A549 (cell line): Measurements from ENCODE around the gene GSS. TPM values are rescaled to one million over a fixed set of nuclear protein-coding genes. Genes with fewer than 3 reads are reported as not detected.

Experiments used
- ATAC-seq, 2 experiments: fragments of 200-7000 bp in 1 of 2; fragments of >200 bp in 1 of 2; cut with Nextera tagmentation in 1 of 2; cut with Tn5 transposase in 1 of 2; 3 replicates each; pipeline versions ENCODE4 v1.8.0 to v1.9.1; 2018 to 2020; ENCODE audit warnings: mild to moderate bottlenecking in 1 of 2, moderate library complexity in 1 of 2
- CTCF ChIA-PET: fragments of 300-600 bp; sonication (Branson Sonifier 250); formaldehyde crosslinking; extraction: SDS; loops from one replicate; lab custom pipeline; 2021; ENCODE audit warnings: antibody characterized with exemption, inconsistent platforms; lab: Yijun Ruan, JAX
- POLR2A ChIA-PET: fragments of 350-600 bp; formaldehyde crosslinking; extraction: SDS; loops from one replicate; lab custom pipeline; 2021; ENCODE audit warnings: antibody characterized with exemption, inconsistent platforms; lab: Yijun Ruan, JAX
- DNase-seq, 2 experiments: peaks; one replicate each; pipeline versions ENCODE4 v3.0.0 to v3.0.0-alpha.2; 2011 to 2016; ENCODE audit warnings: low read depth in 1 of 2, low spot score in 1 of 2
- FAIRE-seq: peaks from 2 replicates; lab custom pipeline; 2011; peaks lifted over from hg19 to GRCh38; lab: Jason Lieb, UNC
- H3K27ac ChIP-seq, 2 experiments: fragments of >200 bp; sonication (Bioruptor Twin); formaldehyde crosslinking; 3 replicates each; pipeline ENCODE4 v1.5.1; 2016 to 2017
- H3K4me1 ChIP-seq: fragments of >200 bp; sonication (Bioruptor Twin); formaldehyde crosslinking; 3 replicates; pipeline ENCODE4 v1.6.1; 2016
- H3K4me2 ChIP-seq: fragments of >200 bp; sonication (Bioruptor Twin); formaldehyde crosslinking; 3 replicates; pipeline ENCODE4 v1.6.1; 2016
- H3K4me3 ChIP-seq: fragments of >200 bp; sonication (Bioruptor Twin); formaldehyde crosslinking; 3 replicates; pipeline ENCODE4 v1.5.1; 2016
- H3K9me3 ChIP-seq: fragments of >200 bp; sonication (Bioruptor Twin); formaldehyde crosslinking; 3 replicates; pipeline ENCODE4 v1.6.1; 2016
- ATOH8 ChIP-seq: fragments of 250-450 bp; sonication (Bioruptor Pico); IDR thresholded peaks from 2 replicates; pipeline ENCODE4 v1.5.0; 2020; ENCODE audit warnings: low read depth, mild to moderate bottlenecking, moderate library complexity
- CTCF ChIP-seq: fragments of >200 bp; sonication (Bioruptor Twin); formaldehyde crosslinking; IDR thresholded peaks from 3 replicates; pipeline ENCODE4 v1.5.1; 2016
- EP300 ChIP-seq, 2 experiments: fragments of >200 bp; sonication (Bioruptor Twin); formaldehyde crosslinking; IDR thresholded peaks; 2 replicates in 1 of 2; 3 replicates in 1 of 2; pipeline ENCODE4 v1.6.1; 2016 to 2017
- HEYL ChIP-seq: fragments of 250-450 bp; sonication (Bioruptor Pico); IDR thresholded peaks from 2 replicates; pipeline ENCODE4 v1.8.0; 2021; ENCODE audit warnings: mild to moderate bottlenecking, moderate library complexity
- HOXB13 ChIP-seq: fragments of 250-450 bp; sonication (Bioruptor Pico); IDR thresholded peaks from 2 replicates; pipeline ENCODE4 v1.5.0; 2020; ENCODE audit warnings: low read depth, mild to moderate bottlenecking, moderate library complexity
- HOXB5 ChIP-seq: fragments of 250-450 bp; sonication (Bioruptor Pico); IDR thresholded peaks from 2 replicates; pipeline ENCODE4 v1.5.0; 2020; ENCODE audit warnings: mild to moderate bottlenecking, moderate library complexity
- PHF8 ChIP-seq: fragments of 200-600 bp; sonication (generic); IDR thresholded peaks from 2 replicates; pipeline ENCODE4 v1.6.1; 2016; ENCODE audit warnings: low read depth, mild to moderate bottlenecking, antibody characterized with exemption, moderate library complexity, borderline replicate concordance
- POLR2AphosphoS2 ChIP-seq: conservative IDR thresholded peaks from 2 replicates; pipeline ENCODE4 v1.6.1; 2012; ENCODE audit warnings: low read length, improper control_type of control experiment, inconsistent platforms
- REST ChIP-seq: fragments of 200-600 bp; sonication (generic); IDR thresholded peaks from 2 replicates; pipeline ENCODE4 v1.6.1; 2016; ENCODE audit warnings: antibody characterized with exemption, mild to moderate bottlenecking, moderate library complexity
- RFX5 ChIP-seq: fragments of 450-650 bp; IDR thresholded peaks from 2 replicates; pipeline ENCODE4 v1.7.1; 2014; ENCODE audit warnings: antibody characterized with exemption, mild to moderate bottlenecking, moderate library complexity
- RNF2 ChIP-seq: fragments of 200-600 bp; sonication (generic); IDR thresholded peaks from 2 replicates; pipeline ENCODE4 v1.6.1; 2016; ENCODE audit warnings: low read depth, mild to moderate bottlenecking, antibody characterized with exemption, moderate library complexity, borderline replicate concordance
- TP53 ChIP-seq: fragments of 250-450 bp; sonication (Bioruptor Pico); IDR thresholded peaks from 2 replicates; pipeline ENCODE4 v1.5.0; 2021; ENCODE audit warnings: mild to moderate bottlenecking, moderate library complexity
- ZFP36 ChIP-seq: fragments of 450-650 bp; IDR thresholded peaks from 2 replicates; pipeline ENCODE4 v1.6.1; 2014; ENCODE audit warnings: borderline replicate concordance; ENCODE audit not compliant: partially characterized antibody
- WGBS: methylation state at CpG from one replicate; pipeline ENCODE4 v1.1.6; 2017; ENCODE audit errors: missing lambda C conversion rate; 5-methylcytosine and 5-hydroxymethylcytosine counted together
- polyA plus RNA-seq, 4 experiments: library from polyadenylated mRNA; depleted of rRNA in 3 of 4; stranded (reverse); fragments of >200 nt; fragmentation: RNase III in 1 of 4; extraction: RNeasy Plus Mini Kit Qiagen cat#74134 plus additional on column Dnase treatment in 1 of 4; gene quantifications; 2 replicates in 3 of 4; 3 replicates in 1 of 4; pipeline ENCODE4 v1.2.3, GENCODE V29; 2011 to 2017

The GSS gene
- polyA plus RNA-seq, 2 of the 4 experiments (the other 2 are of a cell fraction), result 57.1 to 92.4 TPM

GRCh38 chr20:34977365-34978091 lies 21.9 kb upstream of the GSS start:
- Histone ChIP-seq H3K4me3 (no peak overlapping the region), H3K9me3 (no peaks in the 10 kb centered on the region), H3K27ac (no peak overlapping the region), H3K4me1 (no peaks in the 10 kb centered on the region), H3K4me2 (no peak overlapping the region)
- DNase-seq, result no peak
- ChIA-PET CTCF (interaction anchor here (0.8 to 1.1 kb wide), 4 partner anchors 8 to 105 kb away, joined by 3 to 4 read pairs (median 3); partner anchors contain the start of gene GGT7), POLR2A (no interaction called here)
- TF ChIP-seq RNF2, result no peak
- no peak for TF ChIP-seq EP300 (IDR thresholded peaks at IDR 0.05)
- no peak for TF ChIP-seq HOXB5 (CRISPR knock-in tag)
- TF ChIP-seq ATOH8, result no peak
- no peak for FAIRE-seq
- ATAC-seq, result no peak
- 62% methylated on average over 13 of the region's 17 CpGs for WGBS

- no peak for DNase-seq
- no peak overlapping the region for H3K4me2 ChIP-seq
- CTCF ChIA-PET, result no interaction called here
- H3K4me3 ChIP-seq, result no peak overlapping the region
- no peak overlapping the region for H3K27ac ChIP-seq
- H3K9me3 ChIP-seq, result no peaks in the 10 kb centered on the region
- TF ChIP-seq TP53 (CRISPR knock-in tag) (no peak), CTCF (no peak), RNF2 (no peak), HOXB13 (CRISPR knock-in tag) (no peak), HEYL (no peak), REST (no peak), ZFP36 (no peak), POLR2AphosphoS2 (no peak), PHF8 (no peak)
- TF ChIP-seq, all 56 proteins: peak for 0
- ATAC-seq, result no peak
- WGBS, result 57% methylated on average over 12 of the region's 12 CpGs
- POLR2A ChIA-PET, result no interaction called here
- FAIRE-seq, result no peak
- no peaks in the 10 kb centered on the region for H3K4me1 ChIP-seq
Measured at GRCh38 chr20:34976286-34976685, 20.7 kb upstream of the GSS start.

- no peak overlapping the region for H3K4me2 ChIP-seq
- H3K9me3 ChIP-seq, result no peaks in the 10 kb centered on the region
- DNase-seq, result no peak
- ChIA-PET POLR2A (no interaction called here), CTCF (interaction anchor here (0.7 to 2.1 kb wide), 5 partner anchors 12 to 289 kb away, joined by 4 to 9 read pairs (median 4); no protein-coding TSS in a partner anchor)
- no peak for ATAC-seq
- H3K4me3 ChIP-seq, result no peak overlapping the region
- no peak overlapping the region for H3K27ac ChIP-seq
- H3K4me1 ChIP-seq, result no peaks in the 10 kb centered on the region
- 47% methylated on average over 4 of the region's 4 CpGs for WGBS
- TF ChIP-seq RFX5, result no peak
- FAIRE-seq, result no peak
Measured at GRCh38 chr20:34974246-34974645, 18.6 kb upstream of the GSS start.
